Measurements from ENCODE around the gene TMEM51.

Gene TMEM51

DNA sequence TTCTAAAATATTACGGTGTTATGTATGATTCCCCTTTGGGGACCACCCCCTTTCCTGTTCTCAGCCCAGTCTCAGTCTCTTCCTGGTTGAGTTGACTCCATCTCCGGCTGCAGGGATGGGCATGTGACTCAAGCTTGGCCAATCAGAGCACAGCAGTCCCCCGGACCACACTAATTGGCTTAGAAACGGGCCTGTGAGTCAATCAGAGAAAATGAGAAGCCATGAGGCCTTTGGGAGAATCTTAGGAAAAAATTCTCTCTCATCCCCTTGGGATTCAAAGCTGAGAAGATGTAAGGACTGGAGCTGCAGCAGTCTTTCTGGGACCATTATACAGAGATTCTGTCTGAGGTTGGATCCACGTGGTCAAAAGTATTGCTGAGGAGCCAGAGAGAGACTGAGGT, 82.8 kb downstream of the TMEM51 start:
- Histone ChIP-seq H3K36me3 (ENCODE audit: control insufficient read depth, insufficient read depth, low read length) (no peaks in the 10 kb centered on the region), H3K27me3 (replicated peaks; ENCODE audit: control insufficient read depth, insufficient read depth, low read length) (no peaks in the 10 kb centered on the region), H3K4me3 (replicated peaks; ENCODE audit: low read depth, low read length) (no peak overlapping the region)
- DNase-seq (ENCODE audit: extremely low read depth, insufficient read length): no peak
- TF ChIP-seq, protein P1, sequence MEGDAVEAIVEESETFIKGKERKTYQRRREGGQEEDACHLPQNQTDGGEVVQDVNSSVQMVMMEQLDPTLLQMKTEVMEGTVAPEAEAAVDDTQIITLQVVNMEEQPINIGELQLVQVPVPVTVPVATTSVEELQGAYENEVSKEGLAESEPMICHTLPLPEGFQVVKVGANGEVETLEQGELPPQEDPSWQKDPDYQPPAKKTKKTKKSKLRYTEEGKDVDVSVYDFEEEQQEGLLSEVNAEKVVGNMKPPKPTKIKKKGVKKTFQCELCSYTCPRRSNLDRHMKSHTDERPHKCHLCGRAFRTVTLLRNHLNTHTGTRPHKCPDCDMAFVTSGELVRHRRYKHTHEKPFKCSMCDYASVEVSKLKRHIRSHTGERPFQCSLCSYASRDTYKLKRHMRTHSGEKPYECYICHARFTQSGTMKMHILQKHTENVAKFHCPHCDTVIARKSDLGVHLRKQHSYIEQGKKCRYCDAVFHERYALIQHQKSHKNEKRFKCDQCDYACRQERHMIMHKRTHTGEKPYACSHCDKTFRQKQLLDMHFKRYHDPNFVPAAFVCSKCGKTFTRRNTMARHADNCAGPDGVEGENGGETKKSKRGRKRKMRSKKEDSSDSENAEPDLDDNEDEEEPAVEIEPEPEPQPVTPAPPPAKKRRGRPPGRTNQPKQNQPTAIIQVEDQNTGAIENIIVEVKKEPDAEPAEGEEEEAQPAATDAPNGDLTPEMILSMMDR (IDR thresholded peaks at IDR 0.05; ENCODE audit: insufficient read depth, low read length, poor library complexity, severe bottlenecking): no peak

DNA sequence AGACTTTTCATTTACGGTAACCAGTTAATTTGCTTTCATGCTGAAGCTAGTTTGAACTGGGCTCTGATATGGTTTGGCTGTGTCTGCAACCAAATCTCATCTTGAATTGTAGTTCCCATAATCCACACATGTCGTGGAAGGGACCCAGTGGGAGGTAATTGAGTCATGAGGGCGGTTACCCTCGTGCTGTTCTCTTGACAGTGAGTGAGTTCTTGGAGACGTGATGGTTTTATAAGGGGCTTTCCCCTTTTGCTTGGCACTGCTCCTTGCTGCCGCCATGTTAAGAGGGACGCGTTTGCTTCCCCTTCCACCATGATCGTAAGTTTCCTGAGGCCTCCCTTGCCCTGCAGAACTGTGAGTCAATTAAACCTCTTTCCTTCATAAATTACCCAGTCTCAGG, 83.2 kb downstream of the TMEM51 start:
- Histone ChIP-seq H3K36me3 (ENCODE audit: control insufficient read depth, insufficient read depth, low read length) (no peaks in the 10 kb centered on the region), H3K27me3 (replicated peaks; ENCODE audit: control insufficient read depth, insufficient read depth, low read length) (no peaks in the 10 kb centered on the region), H3K4me3 (replicated peaks; ENCODE audit: low read depth, low read length) (no peak overlapping the region)
- no peak for DNase-seq (ENCODE audit: extremely low read depth, insufficient read length)
- TF ChIP-seq, protein P1 (IDR thresholded peaks at IDR 0.05; ENCODE audit: insufficient read depth, low read length, poor library complexity, severe bottlenecking): no peak

DNA sequence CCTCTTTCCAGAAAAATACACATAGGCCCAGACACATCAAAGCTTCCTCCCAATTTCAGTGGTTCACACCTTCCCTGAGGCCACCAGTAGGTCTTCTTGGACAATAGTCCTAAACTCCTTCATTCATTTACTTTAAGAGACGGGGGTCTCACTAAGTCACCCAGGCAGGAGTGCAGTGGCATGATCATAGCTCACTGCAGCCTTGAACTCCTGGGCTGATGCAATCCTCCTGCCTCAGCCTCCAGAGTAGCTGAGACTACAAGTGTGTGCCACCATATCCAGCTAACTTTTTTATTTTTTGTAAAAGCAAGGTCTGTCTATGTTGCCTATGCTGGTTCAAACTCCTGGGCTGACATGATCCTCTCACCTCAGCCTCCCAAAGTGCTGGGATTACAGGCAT, 85.2 kb downstream of the TMEM51 start:
- TF ChIP-seq, protein P1 (IDR thresholded peaks at IDR 0.05; ENCODE audit: insufficient read depth, low read length, poor library complexity, severe bottlenecking): no peak
- no peak for DNase-seq (ENCODE audit: extremely low read depth, insufficient read length)
- H3K36me3 ChIP-seq (ENCODE audit: control insufficient read depth, insufficient read depth, low read length): no peaks in the 10 kb centered on the region
- H3K27me3 ChIP-seq (replicated peaks; ENCODE audit: control insufficient read depth, insufficient read depth, low read length): no peaks in the 10 kb centered on the region
- H3K4me3 ChIP-seq (replicated peaks; ENCODE audit: low read depth, low read length): no peak overlapping the region

DNA sequence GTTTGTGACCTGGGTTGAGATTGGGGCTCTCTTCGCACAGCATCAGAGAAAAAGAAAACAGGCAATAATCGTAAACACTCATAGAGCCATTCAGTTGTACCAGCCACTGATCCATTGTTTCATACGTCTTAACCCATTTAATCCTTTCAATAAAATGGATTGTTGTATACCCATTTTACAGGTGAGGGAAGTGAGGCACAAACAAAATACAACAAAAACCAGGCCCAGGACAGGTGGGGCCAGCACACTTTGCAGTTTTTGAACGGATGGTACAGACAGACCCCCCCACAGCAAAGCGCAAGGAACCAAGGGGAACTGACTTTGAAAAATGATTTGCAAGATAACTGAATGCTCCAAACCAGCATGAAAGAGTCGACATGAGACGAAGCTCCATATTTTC, 89.2 kb downstream of the TMEM51 start:
- TF ChIP-seq, protein P1 (IDR thresholded peaks at IDR 0.05; ENCODE audit: insufficient read depth, low read length, poor library complexity, severe bottlenecking): no peak
- H3K27me3 ChIP-seq (replicated peaks; ENCODE audit: control insufficient read depth, insufficient read depth, low read length): no peaks in the 10 kb centered on the region
- H3K4me3 ChIP-seq (replicated peaks; ENCODE audit: low read depth, low read length): no peak overlapping the region
- no peak for DNase-seq (ENCODE audit: extremely low read depth, insufficient read length)
- no peaks in the 10 kb centered on the region for H3K36me3 ChIP-seq (ENCODE audit: control insufficient read depth, insufficient read depth, low read length)

DNA sequence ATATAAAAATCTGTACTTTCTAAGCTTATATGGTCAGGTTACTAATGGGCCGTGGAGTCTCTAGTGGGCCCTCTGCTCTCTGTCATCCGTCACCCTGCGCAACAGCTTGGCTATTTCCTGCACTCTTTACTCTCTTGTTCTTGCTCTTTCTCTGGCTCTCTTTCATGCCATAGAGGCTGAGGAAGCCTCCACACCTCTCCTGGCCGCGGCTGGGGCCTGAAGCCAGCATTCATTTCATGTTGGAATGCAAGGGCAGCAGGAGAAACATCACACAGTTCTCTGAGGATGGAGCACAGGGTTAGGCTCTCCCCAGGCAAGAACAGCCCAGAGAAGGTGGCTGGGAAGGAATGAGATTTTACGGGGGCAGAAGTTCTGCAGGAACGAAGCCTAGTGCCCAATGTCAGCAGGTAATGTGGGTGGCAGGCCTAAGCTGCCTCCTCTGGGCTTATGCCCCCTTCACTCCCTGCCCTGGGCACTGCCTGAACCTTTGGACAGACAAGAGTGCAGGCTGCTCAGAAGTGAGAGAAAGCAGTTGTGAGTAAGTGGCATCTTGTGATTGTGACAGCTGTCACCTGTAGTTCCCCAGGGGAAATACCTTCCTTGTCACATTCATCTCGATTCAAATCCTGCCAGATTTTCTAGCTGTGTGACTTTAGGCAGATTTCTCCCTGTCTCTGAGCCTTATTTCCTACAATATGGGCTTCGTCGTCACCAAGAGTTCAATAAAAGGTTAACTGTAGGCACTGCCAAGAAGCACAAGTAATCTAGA, 89.9 kb downstream of the TMEM51 start:
- TF ChIP-seq, protein P1 (IDR thresholded peaks at IDR 0.05; ENCODE audit: insufficient read depth, low read length, poor library complexity, severe bottlenecking): no peak
- no peak overlapping the region for H3K4me3 ChIP-seq (replicated peaks; ENCODE audit: low read depth, low read length)
- H3K27me3 ChIP-seq (replicated peaks; ENCODE audit: control insufficient read depth, insufficient read depth, low read length): no peaks in the 10 kb centered on the region
- no peak for DNase-seq (ENCODE audit: extremely low read depth, insufficient read length)
- H3K36me3 ChIP-seq (ENCODE audit: control insufficient read depth, insufficient read depth, low read length): no peaks in the 10 kb centered on the region

Data from GM06990 (cell line).